ENCODE results near the gene FRMD4B. TPM values are rescaled to one million over a fixed set of nuclear protein-coding genes. Genes with fewer than 3 reads are reported as not detected.

FRMD4B gene
- total and polyA plus RNA-seq, 2 donors (not counting 3 experiments of a cell fraction or from before 2014, with no cell fraction given) = 66.4 to 89.7 TPM

DNA sequence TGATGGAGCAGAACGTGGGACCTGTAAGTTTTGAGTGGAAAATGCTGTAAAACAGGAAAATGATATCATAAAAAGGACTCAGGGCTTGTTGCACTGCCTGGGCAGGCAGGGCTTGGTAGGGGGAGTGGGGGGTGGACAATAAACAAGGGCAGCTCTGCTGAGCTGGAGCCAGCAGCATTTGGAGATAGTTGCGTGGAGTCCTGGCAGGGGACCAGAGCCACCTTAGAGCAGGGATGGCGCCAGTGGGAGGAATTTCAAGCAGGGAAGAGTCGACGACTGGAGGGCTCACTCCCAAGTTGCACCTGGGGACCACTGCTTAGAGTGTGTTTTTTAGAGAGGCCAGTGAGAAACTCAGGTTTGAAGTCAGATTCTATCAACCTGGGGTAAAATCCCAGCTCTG lies 22.7 kb upstream of the FRMD4B start:
- Histone ChIP-seq H3K36me3 (ENCODE audit: control insufficient read depth in 2 of 2, extremely low read depth in 1 of 2, insufficient read depth in 2 of 2, low read length in 2 of 2) (no peaks in the 10 kb centered on the region), H3K9me3 (replicated peaks; ENCODE audit: control insufficient read depth, insufficient read depth, low read length) (no peaks in the 10 kb centered on the region), H3K79me2 (ENCODE audit: control insufficient read depth, insufficient read depth, low read length) (no peaks in the 10 kb centered on the region), H3K27me3 (ENCODE audit: control insufficient read depth in 2 of 2, insufficient read depth in 2 of 2, low read length in 2 of 2) (no peaks in the 10 kb centered on the region), H3K4me1 (ENCODE audit: control insufficient read depth, extremely low read depth, insufficient read depth, low read length) (peaks cover 27% of the 10 kb centered on the region), H2AFZ (ENCODE audit: low read depth, low read length) (no peak overlapping the region), H3K27ac (ENCODE audit: insufficient read depth, low read depth, low read length) (no peak overlapping the region), H3K4me3 (replicated peaks in 1 of 3; ENCODE audit: insufficient read depth in 1 of 3, low read depth in 1 of 3, low read length in 3 of 3) (no peak overlapping the region), H3K4me2 (ENCODE audit: insufficient read depth, low read length) (no peak overlapping the region), H4K20me1 (replicated peaks; ENCODE audit: control insufficient read depth, extremely low read depth, insufficient read depth, low read length) (no peaks in the 10 kb centered on the region), H3K9me1 (replicated peaks; ENCODE audit: control insufficient read depth, extremely low read depth, insufficient read depth, low read length) (no peaks in the 10 kb centered on the region), H3K9ac (replicated peaks; ENCODE audit: extremely low read depth, insufficient read depth, low read length) (no peak overlapping the region)
- intact Hi-C loops (cut with micrococcal nuclease) (loop anchor here (5.0 kb wide), 1 partner anchor 36 kb away; no protein-coding TSS in a partner anchor), dilution Hi-C loops (cut with MboI; ENCODE audit: extremely low pct_ligation_motif_present, low sequenced_read_pairs) (loop anchor here (25.0 kb wide), 1 partner anchor 246 kb away; no protein-coding TSS in a partner anchor)
- TF ChIP-seq FOS (IDR thresholded peaks at IDR 0.05; ENCODE audit: borderline replicate concordance, insufficient read depth, low read length) = no peak
- no peak for TF ChIP-seq POLR2A (IDR thresholded peaks at IDR 0.05; ENCODE audit: low read depth, low read length)
- TF ChIP-seq, protein P1, sequence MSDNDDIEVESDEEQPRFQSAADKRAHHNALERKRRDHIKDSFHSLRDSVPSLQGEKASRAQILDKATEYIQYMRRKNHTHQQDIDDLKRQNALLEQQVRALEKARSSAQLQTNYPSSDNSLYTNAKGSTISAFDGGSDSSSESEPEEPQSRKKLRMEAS (IDR thresholded peaks at IDR 0.05; ENCODE audit: insufficient read depth, insufficient read length) = no peak
- TF ChIP-seq EZH2 (IDR thresholded peaks at IDR 0.05; ENCODE audit: borderline replicate concordance, low read depth, low read length, severe bottlenecking) = no peak
- DNase-seq (ENCODE audit: low read depth, low spot score) (no peak), FAIRE-seq (no peak)
- CTCF ChIA-PET = interaction anchor here (1.9 to 4.5 kb wide), 5 partner anchors 10 to 247 kb away, joined by 9 to 88 read pairs (median 16); no protein-coding TSS in a partner anchor
- POLR2A ChIA-PET = no interaction called here
- no TSS peak for BruUV-seq (replicated peaks)

DNA sequence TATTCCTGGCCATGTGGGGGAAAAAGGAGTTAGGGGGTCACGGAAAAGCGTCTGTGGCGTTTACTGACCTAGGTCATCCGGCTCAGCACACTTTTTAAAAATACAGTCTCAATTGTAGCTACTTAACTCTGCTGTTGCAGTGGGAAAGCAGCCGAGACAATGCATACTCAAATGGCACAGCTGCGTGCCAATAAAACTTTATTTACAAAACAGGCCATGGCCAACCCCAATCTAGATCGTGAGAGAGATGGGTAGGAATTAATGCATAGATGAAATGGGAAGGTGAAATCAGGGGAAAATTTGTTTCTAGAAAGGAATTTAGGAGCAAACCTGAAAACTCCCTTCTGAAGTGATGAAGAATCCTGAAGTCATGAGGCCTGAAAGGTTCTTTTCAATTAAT lies 22.0 kb upstream of the FRMD4B start:
- H3K9me3 ChIP-seq (replicated peaks; ENCODE audit: control insufficient read depth, insufficient read depth, low read length) = no peaks in the 10 kb centered on the region
- CTCF ChIA-PET = no interaction called here
- POLR2A ChIA-PET = no interaction called here
- H3K9ac ChIP-seq (replicated peaks; ENCODE audit: extremely low read depth, insufficient read depth, low read length) = no peak overlapping the region
- no peak for FAIRE-seq
- no peaks in the 10 kb centered on the region for H3K36me3 ChIP-seq (ENCODE audit: control insufficient read depth in 2 of 2, extremely low read depth in 1 of 2, insufficient read depth in 2 of 2, low read length in 2 of 2)
- no peak for DNase-seq (ENCODE audit: low read depth, low spot score)
- no peak overlapping the region for H3K4me3 ChIP-seq (replicated peaks in 1 of 3; ENCODE audit: insufficient read depth in 1 of 3, low read depth in 1 of 3, low read length in 3 of 3)
- H2AFZ ChIP-seq (ENCODE audit: low read depth, low read length) = no peak overlapping the region
- H3K27me3 ChIP-seq (ENCODE audit: control insufficient read depth in 2 of 2, insufficient read depth in 2 of 2, low read length in 2 of 2) = no peaks in the 10 kb centered on the region
- BruUV-seq (replicated peaks) = no TSS peak
- intact Hi-C loops (cut with micrococcal nuclease) = loop anchor here (5.0 kb wide), 1 partner anchor 36 kb away; no protein-coding TSS in a partner anchor
- H3K79me2 ChIP-seq (ENCODE audit: control insufficient read depth, insufficient read depth, low read length) = no peaks in the 10 kb centered on the region
- TF ChIP-seq EZH2 (IDR thresholded peaks at IDR 0.05; ENCODE audit: borderline replicate concordance, low read depth, low read length, severe bottlenecking) = no peak
- TF ChIP-seq FOS (IDR thresholded peaks at IDR 0.05; ENCODE audit: borderline replicate concordance, insufficient read depth, low read length) = no peak
- TF ChIP-seq, protein P1 (IDR thresholded peaks at IDR 0.05; ENCODE audit: insufficient read depth, insufficient read length) = no peak
- no peak for TF ChIP-seq GATA2 (IDR thresholded peaks at IDR 0.05; ENCODE audit: insufficient read depth, insufficient read length, low read depth, low read length)
- TF ChIP-seq, protein P2, sequence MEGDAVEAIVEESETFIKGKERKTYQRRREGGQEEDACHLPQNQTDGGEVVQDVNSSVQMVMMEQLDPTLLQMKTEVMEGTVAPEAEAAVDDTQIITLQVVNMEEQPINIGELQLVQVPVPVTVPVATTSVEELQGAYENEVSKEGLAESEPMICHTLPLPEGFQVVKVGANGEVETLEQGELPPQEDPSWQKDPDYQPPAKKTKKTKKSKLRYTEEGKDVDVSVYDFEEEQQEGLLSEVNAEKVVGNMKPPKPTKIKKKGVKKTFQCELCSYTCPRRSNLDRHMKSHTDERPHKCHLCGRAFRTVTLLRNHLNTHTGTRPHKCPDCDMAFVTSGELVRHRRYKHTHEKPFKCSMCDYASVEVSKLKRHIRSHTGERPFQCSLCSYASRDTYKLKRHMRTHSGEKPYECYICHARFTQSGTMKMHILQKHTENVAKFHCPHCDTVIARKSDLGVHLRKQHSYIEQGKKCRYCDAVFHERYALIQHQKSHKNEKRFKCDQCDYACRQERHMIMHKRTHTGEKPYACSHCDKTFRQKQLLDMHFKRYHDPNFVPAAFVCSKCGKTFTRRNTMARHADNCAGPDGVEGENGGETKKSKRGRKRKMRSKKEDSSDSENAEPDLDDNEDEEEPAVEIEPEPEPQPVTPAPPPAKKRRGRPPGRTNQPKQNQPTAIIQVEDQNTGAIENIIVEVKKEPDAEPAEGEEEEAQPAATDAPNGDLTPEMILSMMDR (IDR thresholded peaks at IDR 0.05; ENCODE audit: extremely low read depth in 1 of 2, insufficient read depth in 1 of 2, low read depth in 1 of 2, low read length in 2 of 2) = no peak
- no peak for TF ChIP-seq JUN (IDR thresholded peaks at IDR 0.05; ENCODE audit: borderline replicate concordance, insufficient read depth, insufficient read length, low read depth)
- no peak for TF ChIP-seq POLR2A (IDR thresholded peaks at IDR 0.05; ENCODE audit: low read depth, low read length)
- no peak for TF ChIP-seq POLR2AphosphoS5 (IDR thresholded peaks at IDR 0.05; ENCODE audit: insufficient read depth, low read depth, low read length)
- no peak for TF ChIP-seq MYC (IDR thresholded peaks at IDR 0.05; ENCODE audit: low read depth, low read length)
- dilution Hi-C loops (cut with MboI; ENCODE audit: extremely low pct_ligation_motif_present, low sequenced_read_pairs) = loop anchor here (25.0 kb wide), 1 partner anchor 246 kb away; no protein-coding TSS in a partner anchor
- H3K27ac ChIP-seq (ENCODE audit: insufficient read depth, low read depth, low read length) = no peak overlapping the region
- no peaks in the 10 kb centered on the region for H4K20me1 ChIP-seq (replicated peaks; ENCODE audit: control insufficient read depth, extremely low read depth, insufficient read depth, low read length)
- H3K9me1 ChIP-seq (replicated peaks; ENCODE audit: control insufficient read depth, extremely low read depth, insufficient read depth, low read length) = no peaks in the 10 kb centered on the region
- H3K4me1 ChIP-seq (ENCODE audit: control insufficient read depth, extremely low read depth, insufficient read depth, low read length) = peaks cover 27% of the 10 kb centered on the region
- H3K4me2 ChIP-seq (ENCODE audit: insufficient read depth, low read length) = no peak overlapping the region

All from endothelial cell of umbilical vein (primary cell).